Chondrocyte (in vitro differentiated cells): Measurements from ENCODE around the gene STIM2. TPM values are rescaled to one million over a fixed set of nuclear protein-coding genes. Genes with fewer than 3 reads are reported as not detected.

Source experiments
- DNase-seq: peaks from one replicate; pipeline ENCODE4 v3.0.0; 2021; ENCODE audit warnings: mixed read lengths, low spot score
- H3K27ac Mint-ChIP-seq: one replicate; pipeline ENCODE4 v1.8.0; 2021; ENCODE audit warnings: mild to moderate bottlenecking, moderate library complexity, mixed read lengths; ENCODE audit not compliant: unreplicated experiment
- H3K27me3 Mint-ChIP-seq: 2 replicates; pipeline ENCODE4 v1.8.0; 2021; ENCODE audit warnings: low read depth, mixed read lengths
- H3K36me3 Mint-ChIP-seq: 2 replicates; pipeline ENCODE4 v1.8.0; 2021; ENCODE audit warnings: low read depth, mixed read lengths
- H3K4me1 Mint-ChIP-seq: 2 replicates; pipeline ENCODE4 v1.8.0; 2021; ENCODE audit warnings: low read depth, mild to moderate bottlenecking, mixed read lengths
- H3K4me3 Mint-ChIP-seq: one replicate; pipeline ENCODE4 v1.8.0; 2021; ENCODE audit warnings: mild to moderate bottlenecking, moderate library complexity, mixed read lengths; ENCODE audit not compliant: unreplicated experiment
- H3K9me3 Mint-ChIP-seq: 2 replicates; pipeline ENCODE4 v1.8.0; 2021; ENCODE audit warnings: low read depth, mixed read lengths
- total RNA-seq: library from RNA; stranded (reverse); gene quantifications from 3 replicates; pipeline ENCODE4 v1.2.1, GENCODE V29; 2021
- TF ChIP-seq, protein P1 (sequence below): fragments of 200-600 bp; sonication (generic); IDR thresholded peaks from 2 replicates; pipeline ENCODE4 v1.5.0; 2021; ENCODE audit warnings: antibody characterized with exemption, mild to moderate bottlenecking, moderate library complexity

The STIM2 gene
- total RNA-seq, 1 donor from 2014 or later, result 13.5 TPM

DNA sequence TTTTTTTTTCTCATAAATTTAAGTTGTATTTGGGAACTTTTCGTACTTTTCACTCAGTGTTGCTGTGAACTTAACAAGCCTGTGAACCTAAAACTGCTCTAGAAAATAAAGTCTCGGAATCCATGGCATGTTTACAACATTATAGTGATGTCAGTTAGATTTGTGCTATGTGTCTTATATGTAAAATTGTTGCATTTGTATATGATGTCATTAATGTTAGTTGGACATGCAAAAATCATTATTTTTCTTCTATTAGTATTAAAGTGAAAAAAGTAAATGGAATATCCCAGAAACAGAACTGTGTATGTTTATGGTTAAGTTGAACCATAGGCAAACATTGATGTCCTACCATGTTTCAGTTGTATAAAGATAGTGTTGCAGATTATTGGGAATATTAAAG is 85.2 kb downstream of the STIM2 start:
- Mint-ChIP-seq H3K9me3 (peaks cover 3% of the 10 kb centered on the region), H3K4me1 (peaks cover 4% of the 10 kb centered on the region), H3K36me3 (no peaks in the 10 kb centered on the region), H3K27me3 (no peaks in the 10 kb centered on the region), H3K27ac (no peak overlapping the region), H3K4me3 (no peak overlapping the region)
- no peak for DNase-seq
- TF ChIP-seq, protein P1, sequence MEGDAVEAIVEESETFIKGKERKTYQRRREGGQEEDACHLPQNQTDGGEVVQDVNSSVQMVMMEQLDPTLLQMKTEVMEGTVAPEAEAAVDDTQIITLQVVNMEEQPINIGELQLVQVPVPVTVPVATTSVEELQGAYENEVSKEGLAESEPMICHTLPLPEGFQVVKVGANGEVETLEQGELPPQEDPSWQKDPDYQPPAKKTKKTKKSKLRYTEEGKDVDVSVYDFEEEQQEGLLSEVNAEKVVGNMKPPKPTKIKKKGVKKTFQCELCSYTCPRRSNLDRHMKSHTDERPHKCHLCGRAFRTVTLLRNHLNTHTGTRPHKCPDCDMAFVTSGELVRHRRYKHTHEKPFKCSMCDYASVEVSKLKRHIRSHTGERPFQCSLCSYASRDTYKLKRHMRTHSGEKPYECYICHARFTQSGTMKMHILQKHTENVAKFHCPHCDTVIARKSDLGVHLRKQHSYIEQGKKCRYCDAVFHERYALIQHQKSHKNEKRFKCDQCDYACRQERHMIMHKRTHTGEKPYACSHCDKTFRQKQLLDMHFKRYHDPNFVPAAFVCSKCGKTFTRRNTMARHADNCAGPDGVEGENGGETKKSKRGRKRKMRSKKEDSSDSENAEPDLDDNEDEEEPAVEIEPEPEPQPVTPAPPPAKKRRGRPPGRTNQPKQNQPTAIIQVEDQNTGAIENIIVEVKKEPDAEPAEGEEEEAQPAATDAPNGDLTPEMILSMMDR, result no peak

DNA sequence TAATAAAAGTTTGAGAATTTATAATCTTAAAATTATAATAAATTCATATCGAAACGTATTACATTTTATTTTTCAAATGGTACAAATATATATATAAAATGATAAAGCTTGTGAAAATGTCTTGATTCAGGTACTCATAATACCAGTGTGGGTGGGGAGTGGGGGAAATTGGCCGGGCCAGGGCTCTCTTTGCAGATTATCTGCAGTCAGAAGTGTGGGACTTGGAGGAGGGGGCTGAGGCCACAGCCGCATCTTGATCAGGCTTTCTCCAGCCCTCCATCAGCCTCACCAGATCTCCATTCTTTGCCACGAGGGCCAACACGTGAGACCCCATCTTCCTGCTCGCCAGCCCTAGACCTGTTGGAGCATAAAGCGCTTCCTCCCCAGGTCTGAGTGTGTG is 86.7 kb downstream of the STIM2 start:
- no peak for DNase-seq
- H3K4me1 Mint-ChIP-seq, result no peaks in the 10 kb centered on the region
- TF ChIP-seq, protein P1, result no peak
- no peaks in the 10 kb centered on the region for H3K27me3 Mint-ChIP-seq
- peaks cover 4% of the 10 kb centered on the region for H3K9me3 Mint-ChIP-seq
- H3K4me3 Mint-ChIP-seq, result no peak overlapping the region
- no peak overlapping the region for H3K27ac Mint-ChIP-seq
- H3K36me3 Mint-ChIP-seq, result no peaks in the 10 kb centered on the region

DNA sequence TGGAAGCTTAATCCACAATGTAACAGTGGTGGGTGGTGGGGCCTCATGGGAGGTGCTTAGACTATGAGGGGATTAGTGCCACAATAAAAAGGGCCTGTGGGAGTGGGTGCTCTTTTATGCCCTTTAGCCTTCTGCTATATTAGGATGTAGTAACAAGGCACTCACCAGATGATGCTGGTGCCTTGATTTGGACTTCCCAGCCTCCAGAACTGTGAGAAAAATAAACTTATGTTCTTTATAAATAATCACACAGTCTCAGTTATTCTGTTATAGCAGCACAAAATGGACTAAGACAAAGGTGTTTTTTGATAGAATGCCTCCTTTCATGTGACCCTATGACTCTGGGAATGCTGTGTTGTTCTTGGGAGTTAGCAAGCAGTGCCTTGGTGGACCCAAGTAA is 89.8 kb downstream of the STIM2 start:
- H3K9me3 Mint-ChIP-seq, result peaks cover 4% of the 10 kb centered on the region
- DNase-seq, result no peak
- no peak overlapping the region for H3K27ac Mint-ChIP-seq
- H3K36me3 Mint-ChIP-seq, result no peaks in the 10 kb centered on the region
- TF ChIP-seq, protein P1, result no peak
- H3K4me3 Mint-ChIP-seq, result no peak overlapping the region
- H3K27me3 Mint-ChIP-seq, result no peaks in the 10 kb centered on the region
- peaks cover 16% of the 10 kb centered on the region for H3K4me1 Mint-ChIP-seq

DNA sequence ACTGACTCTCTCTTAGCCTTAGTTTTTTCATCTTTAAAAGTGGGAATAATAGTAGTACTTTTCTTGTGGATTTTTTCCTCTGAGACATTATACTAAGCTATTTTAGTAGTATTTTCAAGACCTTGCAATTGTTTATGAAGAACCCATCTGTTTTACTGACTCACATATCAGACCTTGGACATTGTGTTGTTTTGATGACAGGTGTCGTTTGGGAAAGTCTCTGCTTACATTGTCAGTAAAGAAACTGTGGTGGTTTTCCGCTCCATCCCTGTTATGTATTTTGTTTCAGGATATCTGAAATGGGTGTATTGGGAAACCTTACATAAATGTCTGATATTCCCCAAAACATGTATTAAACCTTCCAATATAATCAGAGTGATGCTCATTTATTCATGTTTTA is 92.2 kb downstream of the STIM2 start:
- Mint-ChIP-seq H3K9me3 (peaks cover 4% of the 10 kb centered on the region), H3K4me3 (no peak overlapping the region), H3K36me3 (no peaks in the 10 kb centered on the region), H3K4me1 (peaks cover 17% of the 10 kb centered on the region), H3K27ac (no peak overlapping the region), H3K27me3 (no peaks in the 10 kb centered on the region)
- DNase-seq, result no peak
- TF ChIP-seq, protein P1, result no peak

DNA sequence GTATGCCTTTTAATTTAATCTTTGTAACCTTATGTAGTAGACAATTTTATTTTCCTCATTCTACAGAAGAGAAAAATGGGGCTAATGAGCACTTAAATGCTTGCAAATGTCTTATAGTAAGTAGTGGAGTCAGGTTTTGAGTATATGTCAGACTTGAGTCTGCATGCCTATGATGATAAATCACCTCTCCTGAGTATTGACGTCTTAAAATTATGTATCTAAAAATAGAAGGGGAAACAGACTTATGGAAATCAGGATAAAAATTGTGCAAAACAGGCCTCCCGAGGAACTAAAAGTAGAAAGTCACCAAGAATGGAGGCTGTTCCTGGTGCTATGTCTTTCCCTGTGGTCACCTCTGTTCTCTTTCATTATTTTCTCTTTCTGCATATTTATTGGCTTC is 92.7 kb downstream of the STIM2 start:
- TF ChIP-seq, protein P1, result no peak
- no peaks in the 10 kb centered on the region for H3K36me3 Mint-ChIP-seq
- no peak for DNase-seq
- peaks cover 4% of the 10 kb centered on the region for H3K9me3 Mint-ChIP-seq
- H3K27ac Mint-ChIP-seq, result no peak overlapping the region
- H3K27me3 Mint-ChIP-seq, result no peaks in the 10 kb centered on the region
- no peak overlapping the region for H3K4me3 Mint-ChIP-seq
- H3K4me1 Mint-ChIP-seq, result peaks cover 17% of the 10 kb centered on the region
